ENCODE data around the gene GPR63.

Gene GPR63

DNA sequence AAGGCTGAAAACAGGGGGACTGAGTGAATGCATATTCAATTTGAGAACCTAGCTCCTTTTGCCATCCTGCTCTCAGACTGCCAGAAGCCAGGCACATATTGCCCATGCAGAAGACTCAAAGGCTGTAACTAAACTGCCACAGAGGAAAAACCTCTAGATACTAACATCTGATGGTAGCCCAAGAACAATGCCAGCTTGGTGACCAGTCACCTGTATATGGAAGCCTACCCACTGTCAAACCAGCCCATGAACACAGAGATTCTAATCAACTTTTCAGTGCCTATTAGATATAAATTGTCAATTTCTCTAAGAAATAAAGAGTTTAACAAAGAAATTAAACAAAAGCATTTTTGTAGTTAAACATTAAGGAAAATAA, 34.2 kb downstream of the GPR63 start:
- H3K27ac ChIP-seq, result no peak overlapping the region
- TF ChIP-seq, protein P1, sequence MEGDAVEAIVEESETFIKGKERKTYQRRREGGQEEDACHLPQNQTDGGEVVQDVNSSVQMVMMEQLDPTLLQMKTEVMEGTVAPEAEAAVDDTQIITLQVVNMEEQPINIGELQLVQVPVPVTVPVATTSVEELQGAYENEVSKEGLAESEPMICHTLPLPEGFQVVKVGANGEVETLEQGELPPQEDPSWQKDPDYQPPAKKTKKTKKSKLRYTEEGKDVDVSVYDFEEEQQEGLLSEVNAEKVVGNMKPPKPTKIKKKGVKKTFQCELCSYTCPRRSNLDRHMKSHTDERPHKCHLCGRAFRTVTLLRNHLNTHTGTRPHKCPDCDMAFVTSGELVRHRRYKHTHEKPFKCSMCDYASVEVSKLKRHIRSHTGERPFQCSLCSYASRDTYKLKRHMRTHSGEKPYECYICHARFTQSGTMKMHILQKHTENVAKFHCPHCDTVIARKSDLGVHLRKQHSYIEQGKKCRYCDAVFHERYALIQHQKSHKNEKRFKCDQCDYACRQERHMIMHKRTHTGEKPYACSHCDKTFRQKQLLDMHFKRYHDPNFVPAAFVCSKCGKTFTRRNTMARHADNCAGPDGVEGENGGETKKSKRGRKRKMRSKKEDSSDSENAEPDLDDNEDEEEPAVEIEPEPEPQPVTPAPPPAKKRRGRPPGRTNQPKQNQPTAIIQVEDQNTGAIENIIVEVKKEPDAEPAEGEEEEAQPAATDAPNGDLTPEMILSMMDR (conservative IDR thresholded peaks at IDR 0.05), result no peak

DNA sequence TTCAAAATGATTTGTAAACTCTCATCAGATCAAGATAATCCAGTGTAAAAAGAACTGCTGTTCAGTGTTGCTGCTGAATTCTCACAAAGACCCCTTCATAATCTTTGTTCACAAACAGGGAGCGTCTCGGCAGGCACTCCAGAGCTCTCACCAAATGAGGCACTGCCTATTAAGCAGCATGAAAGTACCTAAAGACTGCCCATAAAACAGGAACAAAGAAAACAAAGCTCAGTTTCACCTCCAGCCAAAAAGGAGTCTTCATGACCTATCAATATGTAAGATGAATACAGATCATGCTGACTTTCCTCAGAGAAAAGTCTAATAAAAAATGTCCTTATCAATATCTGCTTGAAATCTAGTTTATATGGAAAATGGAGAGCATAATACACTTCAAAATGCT, 41.8 kb downstream of the GPR63 start:
- H3K27ac ChIP-seq, result no peak overlapping the region
- TF ChIP-seq, protein P1 (conservative IDR thresholded peaks at IDR 0.05), result no peak

DNA sequence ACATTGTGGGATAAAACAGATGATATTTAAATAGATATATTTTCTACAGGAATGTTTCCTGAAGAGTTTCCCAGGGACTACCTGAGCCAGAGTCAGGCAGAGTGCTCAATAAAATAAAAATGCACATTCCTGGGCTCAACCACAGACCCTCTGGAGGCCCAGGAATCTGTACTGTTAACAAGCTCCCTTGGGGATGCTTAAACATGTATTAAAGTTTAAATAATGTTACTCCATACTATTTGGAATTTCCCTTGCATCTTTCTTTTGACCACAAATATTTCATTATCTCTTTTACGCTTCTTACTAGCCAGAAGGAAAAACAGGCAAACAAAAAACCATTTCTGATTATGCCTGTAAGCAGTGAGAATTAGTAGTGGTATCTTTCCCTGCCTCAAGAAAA, 42.3 kb downstream of the GPR63 start:
- H3K27ac ChIP-seq, result no peak overlapping the region
- TF ChIP-seq, protein P1 (conservative IDR thresholded peaks at IDR 0.05), result no peak

DNA sequence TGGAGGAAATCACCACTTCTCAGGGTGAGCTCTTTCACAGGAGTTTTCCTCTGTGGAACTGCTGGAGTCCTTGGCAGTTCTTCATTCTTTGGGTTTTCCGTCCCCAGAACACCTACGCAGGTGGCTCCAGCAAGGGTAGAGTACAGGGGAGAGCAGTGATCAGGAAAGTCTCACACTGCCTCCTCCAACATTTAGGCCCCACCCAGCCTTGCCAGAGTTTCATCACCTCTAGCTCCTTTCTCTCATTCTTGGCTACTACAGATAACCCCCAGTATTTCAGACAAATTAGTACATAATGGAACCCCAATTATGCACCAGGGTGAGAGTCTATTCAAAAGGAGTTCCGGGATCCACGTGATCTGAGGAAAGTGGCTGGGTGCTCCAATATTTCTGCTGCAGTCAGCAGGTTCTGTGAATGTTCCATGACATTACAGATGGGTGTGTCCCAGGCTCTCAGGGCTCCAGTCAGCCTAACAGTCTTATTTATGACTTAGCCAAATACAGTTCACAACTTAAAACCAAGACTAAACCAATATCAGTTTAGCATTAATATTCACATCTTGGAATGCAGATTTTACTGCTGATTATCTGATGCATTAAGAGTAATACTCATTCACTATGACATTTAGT, 44.6 kb downstream of the GPR63 start:
- TF ChIP-seq, protein P1 (conservative IDR thresholded peaks at IDR 0.05), result no peak
- no peak overlapping the region for H3K27ac ChIP-seq

DNA sequence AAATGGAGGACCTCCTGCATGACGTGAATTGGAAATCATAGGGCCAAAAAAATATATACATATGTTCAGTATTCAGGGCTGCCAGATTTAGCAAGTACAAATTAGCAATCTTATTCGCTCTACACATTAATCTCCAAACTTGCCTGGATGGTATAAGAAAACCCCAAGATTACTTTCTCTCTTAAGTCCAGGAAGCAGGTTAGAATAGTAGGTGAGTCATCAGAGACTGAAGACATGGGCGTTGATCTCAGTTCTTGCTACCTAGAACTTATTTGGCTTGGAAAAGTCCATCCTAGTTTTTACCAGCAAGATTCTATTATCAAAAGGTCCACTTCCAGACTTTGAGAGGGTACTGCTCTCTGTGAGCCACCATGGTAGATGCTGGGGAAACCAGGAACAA, 47.4 kb downstream of the GPR63 start:
- no peak overlapping the region for H3K27ac ChIP-seq
- TF ChIP-seq, protein P1 (conservative IDR thresholded peaks at IDR 0.05), result no peak

DNA sequence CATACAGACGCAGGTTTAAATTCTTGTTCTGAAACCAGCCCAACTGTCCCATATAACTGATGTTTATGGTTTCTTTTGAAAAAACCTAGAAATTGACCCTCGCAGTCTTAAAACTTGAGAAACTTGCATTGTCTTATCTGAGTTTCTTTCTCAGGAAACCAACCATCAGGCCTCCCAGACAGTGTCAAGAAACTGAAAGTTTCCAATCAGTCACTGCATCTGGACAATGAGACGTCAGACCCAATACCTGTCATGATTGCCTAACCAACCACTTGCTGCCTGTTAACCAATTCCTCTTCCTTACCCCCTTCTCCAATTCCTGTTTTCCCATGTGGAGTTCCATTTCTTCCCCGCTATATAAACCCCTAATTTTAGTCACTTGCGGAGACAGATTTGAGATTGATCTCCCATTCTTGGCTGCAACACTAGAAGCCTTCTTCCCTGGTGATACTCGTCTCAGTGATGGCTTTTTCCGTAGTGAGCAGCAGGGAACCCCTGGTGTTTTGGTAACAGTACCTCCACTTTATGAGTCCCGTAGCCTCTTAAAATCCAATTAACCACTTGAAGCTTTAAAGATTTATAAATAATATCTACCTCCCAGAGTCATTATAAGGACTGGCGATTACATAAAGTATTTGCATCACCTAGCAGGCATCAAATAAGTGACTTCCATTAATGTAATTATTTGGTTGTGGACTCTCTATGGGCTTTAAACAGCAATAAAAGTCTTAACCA, 49.3 kb downstream of the GPR63 start:
- no peak overlapping the region for H3K27ac ChIP-seq
- TF ChIP-seq, protein P1 (conservative IDR thresholded peaks at IDR 0.05), result no peak

DNA sequence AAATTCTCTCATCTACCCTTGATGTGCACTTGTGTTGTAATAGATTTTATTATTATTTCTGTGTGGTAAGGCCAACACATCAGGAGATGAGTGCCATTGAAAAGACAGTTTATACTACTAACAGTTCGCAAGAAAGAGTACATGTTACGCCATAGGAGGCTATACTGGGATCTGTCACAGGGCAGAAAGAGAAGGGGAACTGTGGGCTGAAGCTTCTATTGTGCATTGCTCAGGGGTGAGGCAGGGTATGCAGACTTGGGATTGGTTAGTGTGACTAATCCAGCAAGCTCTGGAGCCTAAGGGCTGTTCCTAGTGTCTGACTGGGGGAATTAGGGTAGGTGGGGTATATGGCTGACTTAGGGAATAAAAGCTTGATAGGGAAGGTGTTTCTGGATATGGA, 50.9 kb downstream of the GPR63 start:
- H3K27ac ChIP-seq, result no peak overlapping the region
- TF ChIP-seq, protein P1 (conservative IDR thresholded peaks at IDR 0.05), result no peak
